PFSK-1 (cell line): Measurements from ENCODE around the gene GSDME.

ENCODE experiments used
- FOXP2 ChIP-seq: optimal IDR thresholded peaks from 2 replicates; pipeline ENCODE3; 2011; ENCODE audit warnings: borderline replicate concordance, control low read depth, inconsistent platforms; ENCODE audit not compliant: insufficient read depth; ENCODE audit errors: extremely low read length, extremely low read depth
- POLR2AphosphoS5 ChIP-seq: IDR thresholded peaks from 2 replicates; pipeline ENCODE4 v1.6.1; 2012; ENCODE audit warnings: low read depth, mild to moderate bottlenecking, control low read depth, low read length, moderate library complexity
- SIN3A ChIP-seq: IDR thresholded peaks from 2 replicates; pipeline ENCODE4 v1.6.1; 2012; ENCODE audit warnings: mild to moderate bottlenecking, low read length, moderate library complexity, borderline replicate concordance; ENCODE audit not compliant: insufficient read depth
- TAF1 ChIP-seq: IDR thresholded peaks from 2 replicates; pipeline ENCODE4 v1.6.1; 2012; ENCODE audit warnings: low read length, control low read depth, borderline replicate concordance; ENCODE audit not compliant: insufficient read depth
- TF ChIP-seq, protein P1 (sequence below), 2 experiments: IDR thresholded peaks; 2 replicates each; pipeline versions ENCODE4 v1.6.1 to v1.8.0; 2011 to 2012; ENCODE audit warnings: low read depth in 2 of 2, low read length in 2 of 2, control low read depth in 1 of 2, inconsistent platforms in 1 of 2, mild to moderate bottlenecking in 1 of 2, moderate library complexity in 1 of 2; ENCODE audit not compliant: insufficient read depth in 1 of 2

The GSDME gene

DNA sequence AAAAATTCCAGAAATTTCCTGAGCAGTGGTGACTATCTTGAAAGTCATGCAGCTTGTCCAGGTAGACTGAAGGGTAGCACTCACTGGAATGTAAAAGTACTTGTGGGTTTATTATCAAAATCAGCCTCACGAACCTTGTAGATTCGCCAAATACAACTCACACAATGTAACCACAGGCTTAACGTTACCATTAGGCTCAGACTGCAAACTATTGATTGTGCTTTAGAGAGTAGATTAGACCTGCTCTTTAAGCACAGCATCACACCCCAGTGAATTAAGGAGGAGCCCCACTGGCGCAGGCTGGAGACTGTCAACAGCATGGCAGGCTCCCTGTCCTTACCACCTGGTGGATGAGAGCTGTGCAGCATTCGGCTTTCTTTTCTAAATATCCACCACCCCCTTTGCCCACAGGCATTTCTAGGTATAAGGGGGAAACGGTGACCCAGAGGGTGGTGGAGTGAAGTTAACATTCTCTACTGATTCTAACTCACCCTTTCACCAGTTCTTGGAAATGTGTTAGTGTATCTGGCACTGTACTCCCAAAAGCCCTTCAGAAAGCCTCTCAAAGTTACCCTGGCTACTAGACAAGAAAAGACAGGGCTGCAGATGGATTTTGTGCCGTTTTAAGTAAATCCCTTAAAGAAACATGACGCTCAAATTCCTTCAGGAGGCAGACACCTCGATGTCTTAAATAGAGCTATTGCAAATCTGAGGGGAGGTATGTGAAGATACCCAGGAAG, 56.6 kb downstream of the GSDME start:
- TF ChIP-seq, protein P1, sequence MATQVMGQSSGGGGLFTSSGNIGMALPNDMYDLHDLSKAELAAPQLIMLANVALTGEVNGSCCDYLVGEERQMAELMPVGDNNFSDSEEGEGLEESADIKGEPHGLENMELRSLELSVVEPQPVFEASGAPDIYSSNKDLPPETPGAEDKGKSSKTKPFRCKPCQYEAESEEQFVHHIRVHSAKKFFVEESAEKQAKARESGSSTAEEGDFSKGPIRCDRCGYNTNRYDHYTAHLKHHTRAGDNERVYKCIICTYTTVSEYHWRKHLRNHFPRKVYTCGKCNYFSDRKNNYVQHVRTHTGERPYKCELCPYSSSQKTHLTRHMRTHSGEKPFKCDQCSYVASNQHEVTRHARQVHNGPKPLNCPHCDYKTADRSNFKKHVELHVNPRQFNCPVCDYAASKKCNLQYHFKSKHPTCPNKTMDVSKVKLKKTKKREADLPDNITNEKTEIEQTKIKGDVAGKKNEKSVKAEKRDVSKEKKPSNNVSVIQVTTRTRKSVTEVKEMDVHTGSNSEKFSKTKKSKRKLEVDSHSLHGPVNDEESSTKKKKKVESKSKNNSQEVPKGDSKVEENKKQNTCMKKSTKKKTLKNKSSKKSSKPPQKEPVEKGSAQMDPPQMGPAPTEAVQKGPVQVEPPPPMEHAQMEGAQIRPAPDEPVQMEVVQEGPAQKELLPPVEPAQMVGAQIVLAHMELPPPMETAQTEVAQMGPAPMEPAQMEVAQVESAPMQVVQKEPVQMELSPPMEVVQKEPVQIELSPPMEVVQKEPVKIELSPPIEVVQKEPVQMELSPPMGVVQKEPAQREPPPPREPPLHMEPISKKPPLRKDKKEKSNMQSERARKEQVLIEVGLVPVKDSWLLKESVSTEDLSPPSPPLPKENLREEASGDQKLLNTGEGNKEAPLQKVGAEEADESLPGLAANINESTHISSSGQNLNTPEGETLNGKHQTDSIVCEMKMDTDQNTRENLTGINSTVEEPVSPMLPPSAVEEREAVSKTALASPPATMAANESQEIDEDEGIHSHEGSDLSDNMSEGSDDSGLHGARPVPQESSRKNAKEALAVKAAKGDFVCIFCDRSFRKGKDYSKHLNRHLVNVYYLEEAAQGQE (IDR thresholded peaks at IDR 0.05; ENCODE audit: insufficient read depth in 1 of 2, low read depth in 2 of 2, low read length in 2 of 2): no peak
- no peak for TF ChIP-seq POLR2AphosphoS5

DNA sequence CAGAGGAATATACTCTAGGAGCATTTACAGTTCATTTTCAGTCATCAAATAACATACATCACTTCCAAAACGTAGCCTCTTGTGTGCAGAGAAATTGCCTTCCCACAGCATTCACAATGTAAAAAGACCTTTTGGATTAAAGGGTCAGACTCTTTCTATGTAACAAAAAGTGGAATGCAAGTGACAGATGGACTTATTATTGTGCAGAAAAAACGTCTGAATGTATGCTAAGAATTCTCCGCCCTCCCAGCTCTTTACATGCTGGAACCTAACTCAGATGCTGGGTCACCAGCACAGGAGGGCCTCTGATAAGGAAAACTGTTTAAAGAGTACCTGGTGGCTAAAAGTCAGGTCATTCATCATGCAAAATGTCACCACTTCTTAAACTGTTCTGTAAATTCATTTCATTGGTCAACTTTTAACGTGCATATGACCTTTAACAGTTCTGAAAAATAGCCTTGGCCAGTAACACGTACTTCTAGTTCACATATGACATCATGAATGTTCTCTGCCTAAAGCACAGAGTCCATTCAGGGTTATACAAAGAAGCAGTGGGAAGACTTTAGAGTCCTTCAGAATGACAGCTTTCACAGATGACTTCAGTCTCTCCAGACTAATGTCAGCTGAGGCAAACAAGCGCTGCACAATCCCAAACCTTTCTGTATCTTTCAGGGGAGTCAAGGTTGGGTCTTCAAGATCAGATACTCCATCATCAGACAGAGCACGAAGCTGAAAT, 58.6 kb downstream of the GSDME start:
- TF ChIP-seq TAF1 (no peak), POLR2AphosphoS5 (no peak), FOXP2 (no peak), SIN3A (no peak)
- TF ChIP-seq, protein P1 (IDR thresholded peaks at IDR 0.05; ENCODE audit: insufficient read depth in 1 of 2, low read depth in 2 of 2, low read length in 2 of 2): no peak

DNA sequence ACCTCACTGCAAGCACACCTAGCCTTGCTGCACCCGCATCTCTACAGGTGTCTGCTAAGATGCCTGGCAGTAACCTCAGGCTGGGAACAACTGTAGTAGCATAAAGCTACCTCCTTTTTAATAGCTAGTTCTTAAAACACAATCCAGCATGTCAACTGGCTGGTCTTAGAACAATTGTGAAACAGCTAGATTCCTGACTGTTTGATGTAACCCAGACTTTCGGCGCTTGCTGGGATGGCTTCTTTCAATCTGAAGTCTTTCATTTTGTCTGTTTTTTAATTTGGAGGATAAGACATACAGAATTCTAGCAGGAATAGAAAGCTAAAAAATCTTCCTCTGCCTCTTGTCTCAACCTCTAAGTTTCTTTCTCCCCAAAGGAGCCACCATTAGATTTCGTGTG, 59.8 kb downstream of the GSDME start:
- TF ChIP-seq POLR2AphosphoS5: no peak
- TF ChIP-seq FOXP2: no peak
- TF ChIP-seq, protein P1 (IDR thresholded peaks at IDR 0.05; ENCODE audit: insufficient read depth in 1 of 2, low read depth in 2 of 2, low read length in 2 of 2): no peak
- no peak for TF ChIP-seq SIN3A
- no peak for TF ChIP-seq TAF1

DNA sequence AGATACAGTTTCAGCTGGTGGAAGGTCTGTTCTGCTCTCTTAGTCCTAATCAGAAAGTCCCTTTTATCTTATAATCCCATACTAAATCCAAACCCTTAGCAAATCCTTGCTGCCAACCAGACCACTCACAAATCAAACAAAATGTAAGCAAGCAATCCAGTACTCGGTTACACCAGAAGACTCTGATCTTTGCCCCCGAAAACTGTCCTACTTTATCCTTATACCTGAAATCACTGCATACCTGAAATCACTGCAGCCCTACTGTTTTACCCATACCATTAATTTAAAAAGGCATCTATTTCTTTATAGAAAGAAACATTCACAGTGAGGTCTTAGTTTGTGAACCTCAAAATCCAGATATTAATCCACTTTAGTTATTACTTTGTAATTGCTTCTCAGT, 64.7 kb downstream of the GSDME start:
- TF ChIP-seq POLR2AphosphoS5: no peak
- TF ChIP-seq, protein P1 (IDR thresholded peaks at IDR 0.05; ENCODE audit: insufficient read depth in 1 of 2, low read depth in 2 of 2, low read length in 2 of 2): no peak
- no peak for TF ChIP-seq SIN3A
- TF ChIP-seq FOXP2: no peak
- no peak for TF ChIP-seq TAF1
